Right renal cortex interstitium (tissue), 3 donors: ENCODE data around the gene KCND1. TPM values are rescaled to one million over a fixed set of nuclear protein-coding genes. Genes with fewer than 3 reads are reported as not detected.

ENCODE experiments used
- DNase-seq, 3 donors: peaks; one replicate each; pipeline ENCODE4 v3.0.0-alpha.2; 2013; ENCODE audit warnings: low read depth in 3 of 3, low spot score in 2 of 3
- polyA plus RNA-seq, 3 donors: library from polyadenylated mRNA; unstranded; fragments of 120-200 nt; gene quantifications; one replicate each; pipeline ENCODE4 v1.2.1, GENCODE V29; 2013; ENCODE audit not compliant: insufficient read length in 3 of 3

KCND1 gene
- polyA plus RNA-seq, 3 donors, result 2.1 to 2.2 (median 2.1) TPM

- no peak for DNase-seq
These were observed 56.8 kb downstream of the KCND1 start for GRCh38 chrX:48914593-48915493.

DNA sequence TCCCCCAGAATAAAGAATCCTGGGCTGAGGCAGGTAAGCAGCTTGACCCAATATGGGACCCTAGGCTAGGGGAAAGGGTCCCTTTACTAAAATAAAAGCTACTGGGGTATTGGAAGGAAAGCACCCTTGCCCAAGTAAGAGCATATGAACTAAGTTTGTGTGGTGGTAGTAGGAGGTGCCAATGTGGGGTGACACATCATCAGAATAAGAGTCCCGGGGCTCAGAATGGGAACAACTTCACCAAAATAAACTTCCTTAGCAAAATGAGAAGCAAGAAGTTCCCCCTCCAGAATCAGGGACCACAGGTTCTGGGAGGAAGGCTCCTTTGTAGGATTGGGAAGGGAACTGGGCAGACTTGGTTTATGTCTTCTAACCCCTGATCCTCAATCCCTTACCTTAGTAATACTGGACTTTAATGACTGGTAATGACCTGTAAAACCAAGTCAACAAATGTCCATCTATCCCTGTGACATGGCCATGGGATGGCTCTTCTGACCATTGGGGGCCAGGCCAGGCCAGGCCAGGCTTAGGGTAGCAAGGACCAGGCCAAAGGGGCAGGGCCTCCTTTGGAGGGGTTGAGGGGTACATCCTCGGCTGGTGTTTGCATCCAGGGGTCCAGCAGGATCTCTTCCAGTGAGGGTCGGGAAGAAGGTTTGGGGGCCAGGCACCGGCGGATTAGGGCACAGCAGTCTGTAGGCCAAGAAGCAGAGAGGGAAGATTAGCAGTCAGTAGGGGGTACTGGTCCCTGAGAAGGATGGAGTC, 57.9 kb downstream of the KCND1 start:
- no peak for DNase-seq

GRCh38 chrX:48911412-48912182, 60.0 kb downstream of the KCND1 start, which contains the start of gene SLC35A2:
Gene SLC35A2, minus strand, starts transcription at chrX:48911646. Its CDS starts 10 bp downstream, at chrX:48911636.
- no peak for DNase-seq

Other genes with a start within 250 kb of the KCND1 start
- gene GLOD5, start 210.1 kb downstream of the KCND1 start, polyA plus RNA-seq, result 1 to 10 TPM; 1.1 to 2.8 (median 1.5) TPM
- gene GATA1, start 185.3 kb downstream of the KCND1 start, polyA plus RNA-seq, result under 1 TPM; 0.40 to 0.74 (median 0.74) TPM
- 100 to 1,000 TPM; 140 to 164 (median 141) TPM for gene HDAC6, start 169.8 kb downstream of the KCND1 start, polyA plus RNA-seq
- gene ERAS, start 145.3 kb downstream of the KCND1 start, polyA plus RNA-seq, result under 1 TPM in 1 of 3 donors, not detected in 2; 0.12 TPM
- gene PCSK1N, start 136.2 kb downstream of the KCND1 start, polyA plus RNA-seq, result 10 to 100 TPM in 1 of 3 donors, 1 to 10 TPM in 2; 5.1 to 10.4 (median 6.8) TPM
- gene TIMM17B, start 74.1 kb downstream of the KCND1 start, polyA plus RNA-seq, result 10 to 100 TPM; 33.2 to 43.0 (median 34.5) TPM
- 10 to 100 TPM; 75.1 to 78.8 (median 75.8) TPM for gene PQBP1, start 73.9 kb downstream of the KCND1 start, polyA plus RNA-seq
- gene SLC35A2, start 60.2 kb downstream of the KCND1 start, polyA plus RNA-seq, result 10 to 100 TPM; 31.8 to 32.8 (median 32.4) TPM
- 1 to 10 TPM; 5.6 to 6.7 (median 6.2) TPM for gene PIM2, start 52.8 kb downstream of the KCND1 start, polyA plus RNA-seq
- 10 to 100 TPM; 64.4 to 66.9 (median 65.9) TPM for gene OTUD5, start 14.2 kb downstream of the KCND1 start, polyA plus RNA-seq
- gene GRIPAP1, start 30.4 kb upstream of the KCND1 start, polyA plus RNA-seq, result 10 to 100 TPM; 40.6 to 50.6 (median 45.8) TPM
- 10 to 100 TPM; 24.9 to 27.9 (median 25.2) TPM for gene TFE3, start 71.5 kb upstream of the KCND1 start, polyA plus RNA-seq
- gene CCDC120, start 87.2 kb upstream of the KCND1 start, polyA plus RNA-seq, result 1 to 10 TPM; 7.6 to 8.9 (median 8.7) TPM
- 10 to 100 TPM; 32.2 to 35.3 (median 32.3) TPM for gene PRAF2, start 102.2 kb upstream of the KCND1 start, polyA plus RNA-seq
- gene WDR45, start 108.0 kb upstream of the KCND1 start, polyA plus RNA-seq, result 10 to 100 TPM; 58.9 to 60.2 (median 59.4) TPM
- gene GPKOW, start 151.9 kb upstream of the KCND1 start, polyA plus RNA-seq, result 10 to 100 TPM; 21.8 to 25.8 (median 24.2) TPM
- 1 to 10 TPM; 2.7 to 5.3 (median 3.6) TPM for gene MAGIX, start 190.9 kb upstream of the KCND1 start, polyA plus RNA-seq
- 10 to 100 TPM; 29.7 to 40.3 (median 37.7) TPM for gene PLP2, start 200.1 kb upstream of the KCND1 start, polyA plus RNA-seq
- 1 to 10 TPM; 3.2 to 4.6 (median 3.8) TPM for gene PRICKLE3, start 214.5 kb upstream of the KCND1 start, polyA plus RNA-seq
- gene SYP, start 228.3 kb upstream of the KCND1 start, polyA plus RNA-seq, result 1 to 10 TPM; 1.7 to 2.6 (median 2.5) TPM